ENCODE results near the gene STYK1. TPM values are rescaled to one million over a fixed set of nuclear protein-coding genes. Genes with fewer than 3 reads are reported as not detected.

STYK1 gene
- polyA plus RNA-seq, 3 donors from 2014 or later = 1.4 to 2.8 (median 1.8) TPM

Other genes with a start within 250 kb of the STYK1 start
- 100 to 1,000 TPM in 1 of 3 donors, 10 to 100 TPM in 2; 34.5 to 112 (median 38.2) TPM for gene KLRC2, start 238.0 kb downstream of the STYK1 start, polyA plus RNA-seq
- 100 to 1,000 TPM; 200 to 440 (median 285) TPM for gene KLRC1, start 220.7 kb downstream of the STYK1 start, polyA plus RNA-seq
- under 1 TPM; 0.24 to 0.30 (median 0.29) TPM for gene EIF2S3B, start 168.2 kb downstream of the STYK1 start, polyA plus RNA-seq
- gene MAGOHB, start 60.4 kb downstream of the STYK1 start, polyA plus RNA-seq = 10 to 100 TPM; 54.7 to 72.5 (median 58.7) TPM
- gene YBX3, start 49.3 kb upstream of the STYK1 start, polyA plus RNA-seq = 1 to 10 TPM; 1.5 to 8.2 (median 4.7) TPM
- not detected for gene TAS2R7, start 128.6 kb upstream of the STYK1 start, polyA plus RNA-seq
- gene TAS2R8, start 133.2 kb upstream of the STYK1 start, polyA plus RNA-seq = not detected
- not detected for gene TAS2R9, start 136.1 kb upstream of the STYK1 start, polyA plus RNA-seq
- gene TAS2R10, start 152.3 kb upstream of the STYK1 start, polyA plus RNA-seq = not detected
- 1 to 10 TPM; 1.9 to 4.5 (median 3.5) TPM for gene PRR4, start 175.4 kb upstream of the STYK1 start, polyA plus RNA-seq
- 10 to 100 TPM in 2 of 3 donors, 1 to 10 TPM in 1; 2.5 to 10.6 (median 10.3) TPM for gene PRH1, start 210.2 kb upstream of the STYK1 start, polyA plus RNA-seq
- not detected for gene TAS2R13, start 235.5 kb upstream of the STYK1 start, polyA plus RNA-seq